AG20443 (cell line): Measurements from ENCODE around the gene B3GNT9.
A peak's percentile ranks its signal among the peaks of the same experiment; 100 is the strongest.

Experiments used
- DNase-seq: peaks from one replicate; pipeline ENCODE4 v3.0.0; 2012; ENCODE audit warnings: low spot score, mixed read lengths

The B3GNT9 gene

GRCh38 chr16:67166598-67167168 lies 15.9 kb upstream of the B3GNT9 start:
- no peak for DNase-seq

DNA sequence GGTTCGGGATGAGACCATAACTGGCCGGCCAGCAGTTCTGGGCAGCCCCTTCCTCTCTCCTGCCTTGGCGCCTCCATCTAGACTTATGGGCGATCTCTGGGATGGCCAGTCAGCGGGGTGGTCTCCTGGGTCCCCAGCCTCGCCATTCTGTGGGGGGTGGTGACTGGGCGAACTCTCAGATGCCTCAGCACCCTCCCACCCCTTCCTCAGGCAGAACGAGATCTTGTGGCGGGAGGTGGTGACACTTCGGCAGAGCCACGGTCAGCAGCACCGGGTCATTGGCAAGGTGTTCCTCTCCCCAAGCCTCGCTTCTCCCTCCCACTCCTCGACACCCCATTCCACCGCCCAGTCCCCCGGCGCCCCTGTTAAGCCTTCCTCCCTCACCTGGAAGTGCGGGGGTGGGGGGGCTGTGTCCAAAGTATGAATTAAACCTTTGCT lies 15.3 kb upstream of the B3GNT9 start:
- no peak for DNase-seq

DNA sequence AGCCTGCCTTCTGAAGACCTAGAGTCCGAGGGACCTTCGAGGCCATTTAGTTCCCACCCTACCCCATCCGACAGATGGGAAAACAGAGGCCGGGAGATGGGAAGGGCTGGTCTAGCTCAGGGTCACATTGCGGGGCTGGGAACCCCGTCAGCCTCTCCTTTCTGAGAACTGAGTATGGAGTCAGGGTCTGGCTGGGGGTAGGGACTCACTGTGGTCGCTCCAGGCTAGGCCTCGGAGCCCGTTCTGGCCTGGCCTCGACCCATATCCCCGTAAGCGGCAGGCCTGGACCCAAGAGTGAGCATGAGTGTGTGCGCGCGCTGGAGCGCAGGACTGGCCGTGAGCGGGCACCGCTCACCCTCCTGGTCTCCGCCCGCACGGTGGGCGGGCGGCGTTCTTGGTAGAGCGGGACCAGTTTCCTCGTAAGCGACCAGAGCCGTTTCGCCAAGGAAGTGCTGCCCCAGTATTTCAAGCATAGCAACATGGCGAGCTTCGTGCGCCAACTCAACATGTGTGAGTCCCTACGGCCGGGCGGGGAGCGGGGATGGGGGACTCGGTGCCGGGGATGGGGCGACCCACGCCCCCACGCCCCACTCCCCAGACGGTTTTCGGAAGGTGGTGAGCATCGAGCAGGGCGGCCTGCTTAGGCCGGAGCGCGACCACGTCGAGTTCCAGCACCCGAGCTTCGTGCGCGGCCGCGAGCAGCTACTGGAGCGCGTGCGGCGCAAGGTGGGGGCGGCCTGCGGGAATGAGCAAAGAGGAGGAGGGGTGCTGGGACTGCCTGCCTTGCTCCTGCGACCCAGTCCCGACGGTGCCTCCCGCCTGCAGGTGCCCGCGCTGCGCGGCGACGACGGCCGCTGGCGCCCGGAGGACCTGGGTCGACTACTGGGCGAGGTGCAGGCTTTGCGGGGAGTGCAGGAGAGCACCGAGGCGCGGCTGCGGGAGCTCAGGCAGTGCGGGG lies 14.6 kb upstream of the B3GNT9 start:
- no peak for DNase-seq

DNA sequence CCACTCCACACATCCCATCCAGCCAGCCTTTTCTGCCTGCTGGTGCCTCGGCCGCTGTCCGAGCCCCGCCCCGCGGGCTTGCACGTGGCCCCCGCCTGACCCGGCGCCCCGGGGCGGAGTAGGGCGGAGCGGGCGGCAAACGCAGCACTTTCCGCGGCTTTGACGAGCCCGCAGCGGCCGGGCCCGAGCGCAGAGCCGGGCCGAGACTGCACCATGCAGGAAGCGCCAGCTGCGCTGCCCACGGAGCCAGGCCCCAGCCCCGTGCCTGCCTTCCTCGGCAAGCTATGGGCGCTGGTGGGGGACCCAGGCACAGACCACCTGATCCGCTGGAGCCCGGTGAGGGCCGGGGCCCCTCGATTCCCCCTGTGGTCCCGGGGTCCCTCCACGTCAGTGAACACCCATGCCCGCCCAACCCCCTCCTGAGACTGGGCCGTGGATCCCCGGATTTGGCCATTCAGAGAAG lies 13.8 kb upstream of the B3GNT9 start, which contains the start of gene HSF4:
HSF4 (plus strand) TSS at position 147 of the 463 bp plus-strand sequence; CDS start at position 214, 67 bp downstream.
- DNase-seq, result peak; percentile 81

- no peak for DNase-seq
Measured at GRCh38 chr16:67163999-67164558, 13.3 kb upstream of the B3GNT9 start.

DNA sequence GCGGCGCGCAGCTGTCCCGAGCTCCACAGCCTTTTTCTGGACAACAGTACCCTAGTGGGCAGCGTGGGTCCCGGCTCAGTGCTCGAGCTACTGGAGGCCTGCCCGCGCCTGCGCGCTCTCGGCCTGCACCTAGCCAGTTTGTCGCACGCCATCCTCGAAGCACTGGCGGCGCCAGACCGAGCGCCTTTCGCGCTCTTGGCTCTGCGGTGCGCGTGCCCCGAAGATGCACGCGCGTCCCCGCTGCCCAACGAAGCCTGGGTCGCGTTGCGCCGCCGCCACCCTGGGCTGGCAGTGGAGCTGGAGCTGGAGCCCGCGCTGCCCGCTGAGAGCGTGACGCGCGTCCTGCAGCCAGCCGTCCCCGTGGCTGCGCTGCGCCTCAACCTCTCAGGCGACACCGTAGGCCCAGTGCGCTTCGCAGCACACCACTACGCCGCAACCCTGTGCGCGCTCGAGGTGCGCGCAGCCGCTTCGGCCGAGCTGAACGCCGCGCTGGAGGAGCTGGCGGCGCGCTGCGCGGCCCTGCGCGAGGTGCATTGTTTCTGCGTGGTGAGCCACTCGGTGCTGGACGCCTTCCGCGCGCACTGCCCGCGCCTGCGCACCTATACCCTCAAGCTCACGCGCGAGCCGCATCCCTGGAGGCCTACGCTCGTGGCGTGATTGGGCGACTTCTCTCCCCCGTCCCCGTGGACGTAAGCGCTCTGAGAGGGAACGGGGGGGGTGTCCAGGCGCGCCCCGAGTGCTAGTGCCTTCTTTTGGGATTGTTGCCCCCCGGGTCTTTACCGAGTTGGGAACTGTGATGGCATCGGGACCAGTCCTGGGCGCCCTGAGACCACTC lies 12.6 kb upstream of the B3GNT9 start:
- no peak for DNase-seq

DNA sequence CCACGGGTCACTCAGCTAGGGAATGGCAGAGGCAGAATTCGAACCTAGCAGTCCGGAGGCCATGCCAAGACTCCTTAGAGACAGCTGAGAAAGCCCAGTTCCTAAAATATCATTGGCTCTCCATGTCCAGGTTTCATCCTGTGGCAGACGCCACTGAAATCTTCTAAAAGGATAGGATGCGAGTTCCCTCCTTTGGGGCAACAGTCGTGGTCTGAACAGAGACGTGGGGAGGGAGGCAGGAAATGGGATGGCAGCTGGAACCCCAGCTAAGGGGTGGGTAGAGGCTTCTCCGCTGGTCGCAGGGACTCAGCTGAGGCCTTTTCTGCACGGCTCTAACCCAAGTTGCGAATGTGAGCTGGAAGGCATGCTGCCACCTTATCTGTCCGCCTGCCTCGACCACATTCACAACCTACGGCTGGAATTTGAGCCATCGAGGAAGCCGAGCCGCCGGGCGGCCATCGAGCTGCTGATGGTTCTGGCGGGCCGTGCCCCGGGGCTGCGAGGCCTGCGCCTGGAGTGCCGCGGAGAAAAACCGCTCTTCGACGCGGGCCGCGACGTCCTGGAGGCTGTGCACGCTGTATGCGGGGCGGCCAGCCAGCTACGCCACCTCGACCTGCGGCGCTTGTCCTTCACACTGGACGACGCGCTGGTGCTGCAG lies 11.8 kb upstream of the B3GNT9 start:
- no peak for DNase-seq

DNA sequence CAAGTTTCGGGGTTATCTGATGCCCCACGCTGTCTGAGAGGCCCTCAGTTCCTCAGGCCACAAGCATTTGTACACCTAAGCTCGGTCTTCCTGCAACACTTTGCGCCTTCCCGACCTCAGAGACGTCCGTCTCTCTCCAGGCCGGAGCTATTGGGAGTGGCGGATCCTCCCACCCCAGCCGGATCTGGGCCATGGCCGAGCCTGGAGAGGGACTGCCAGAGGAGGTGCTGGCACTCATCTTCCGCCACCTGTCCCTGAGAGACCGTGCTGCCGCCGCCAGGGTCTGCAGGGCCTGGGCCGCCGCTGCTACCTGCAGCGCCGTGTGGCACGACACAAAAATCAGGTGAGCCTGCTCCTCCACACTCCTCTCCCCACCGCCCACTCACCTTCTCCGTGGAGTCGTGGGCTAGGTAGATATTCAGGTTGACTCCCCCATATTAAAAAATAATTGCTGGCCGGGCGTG lies 10.8 kb upstream of the B3GNT9 start:
- no peak for DNase-seq

GRCh38 chr16:67158637-67159600 lies 8.1 kb upstream of the B3GNT9 start:
- DNase-seq, result peak; percentile 43

DNA sequence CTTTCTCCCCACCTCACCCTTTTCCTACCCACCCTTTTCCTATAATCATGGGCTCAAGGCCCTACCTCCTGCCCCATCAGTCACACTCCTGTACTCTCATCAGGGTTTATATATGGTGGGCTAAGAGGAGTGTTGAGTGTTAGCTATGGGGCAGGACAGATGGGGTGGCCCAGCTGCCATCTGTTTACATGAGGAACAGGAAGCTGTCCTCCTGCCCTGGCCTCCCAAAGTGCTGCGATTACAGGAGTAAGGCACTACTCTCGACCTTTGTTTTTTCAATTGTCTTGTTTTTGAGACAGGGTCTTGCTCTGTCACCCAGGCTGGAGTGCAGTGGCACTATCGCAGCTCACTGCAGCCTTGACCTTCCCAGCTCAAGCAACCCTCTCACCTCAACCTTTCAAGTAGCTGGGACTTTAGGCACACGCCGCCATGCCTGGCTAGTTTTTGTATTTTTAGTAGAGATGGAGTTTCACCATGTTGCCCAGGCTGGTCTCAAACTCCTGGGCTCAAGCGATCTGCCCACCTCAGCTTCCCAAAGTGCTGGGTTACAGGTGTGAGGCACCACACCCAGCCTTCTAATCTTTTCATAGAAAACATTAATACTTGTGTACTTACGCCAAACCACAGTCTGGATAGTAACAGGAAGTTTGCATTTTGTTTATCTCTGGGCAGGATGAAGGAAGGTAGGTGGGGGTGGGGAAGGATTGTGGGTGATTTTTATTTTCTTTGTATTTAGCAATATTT lies 7.3 kb upstream of the B3GNT9 start:
- no peak for DNase-seq

- DNase-seq, result no peak
Measured at GRCh38 chr16:67157106-67157748, 6.4 kb upstream of the B3GNT9 start.

- DNase-seq, result no peak
Measured at GRCh38 chr16:67156143-67156844, 5.5 kb upstream of the B3GNT9 start.

DNA sequence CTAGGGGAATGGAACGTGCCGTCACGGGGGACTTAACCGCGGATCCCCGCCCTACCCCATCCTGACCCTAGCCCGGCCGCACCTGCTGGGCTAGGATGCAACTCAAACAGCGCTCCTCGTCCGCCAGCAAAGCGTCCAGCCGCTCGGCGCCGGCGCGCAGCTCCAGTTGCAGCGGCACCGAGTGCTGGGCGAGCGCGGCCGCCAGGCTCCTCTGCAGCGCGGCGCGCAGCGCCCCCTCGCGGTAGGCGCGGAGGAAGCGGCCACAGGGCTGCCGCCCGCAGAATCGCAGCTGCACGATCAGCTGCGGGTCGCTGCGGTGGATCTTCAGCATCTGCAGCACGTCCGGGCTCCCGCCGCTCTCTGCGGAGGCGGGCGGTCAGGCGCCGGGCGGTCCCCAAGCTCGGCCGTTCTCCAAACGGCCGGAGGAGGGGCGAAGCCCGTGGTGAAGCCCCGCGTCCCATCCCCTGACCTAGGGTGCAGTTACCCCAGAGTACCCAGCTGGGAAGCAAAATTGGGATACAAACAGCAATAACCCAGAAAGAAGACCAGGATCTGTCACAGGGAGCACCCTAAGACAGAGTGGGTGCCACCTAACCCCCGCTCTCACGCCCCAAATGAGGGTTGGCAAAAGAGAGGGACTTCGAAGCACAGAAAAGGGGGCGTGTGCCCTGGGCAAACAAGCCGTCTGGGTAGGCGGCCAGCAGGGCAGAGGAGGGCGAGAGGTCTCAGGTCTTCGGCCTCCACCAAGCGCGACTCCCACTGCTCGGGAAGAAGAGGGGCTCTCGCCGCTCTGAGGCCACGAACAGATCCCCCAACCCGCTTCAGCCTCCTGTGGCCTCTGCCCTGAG lies 4.7 kb upstream of the B3GNT9 start:
- peak; percentile 94 for DNase-seq

DNA sequence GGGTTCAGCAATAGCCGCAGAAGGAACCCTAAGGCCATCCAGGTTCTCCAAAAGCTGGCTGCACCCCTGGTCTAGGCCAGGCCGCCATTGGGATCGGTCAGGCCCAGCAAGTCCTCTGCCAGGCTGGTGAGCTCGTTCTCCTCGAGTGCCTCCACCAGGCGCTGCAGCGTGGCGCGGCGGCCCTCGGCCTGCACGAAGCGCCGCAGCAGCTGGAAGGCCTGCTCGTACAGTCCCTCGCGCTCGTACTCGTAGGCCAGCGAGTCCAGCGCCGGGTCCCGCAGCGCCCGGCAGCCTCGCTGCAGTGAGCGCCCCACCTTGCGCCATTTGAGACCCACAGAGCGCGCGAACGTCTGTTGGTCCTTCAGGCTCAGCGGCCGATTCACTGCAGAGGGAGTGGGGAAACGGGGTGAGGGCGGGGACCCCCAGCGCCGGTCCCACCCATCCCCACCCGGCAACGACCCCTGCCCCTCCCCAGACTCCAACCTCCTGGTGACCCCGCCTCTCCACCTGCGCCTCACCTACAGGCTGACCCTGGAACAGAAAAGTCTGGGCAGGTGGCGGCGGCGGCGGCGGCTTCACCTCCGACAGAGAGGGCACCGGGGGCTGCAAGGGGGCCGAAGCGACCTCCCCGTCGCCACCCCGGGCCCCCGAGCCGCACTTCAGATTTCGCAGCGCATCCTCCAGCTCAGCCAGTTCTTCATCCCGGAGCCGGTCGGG lies 3.9 kb upstream of the B3GNT9 start:
- DNase-seq, result no peak

DNA sequence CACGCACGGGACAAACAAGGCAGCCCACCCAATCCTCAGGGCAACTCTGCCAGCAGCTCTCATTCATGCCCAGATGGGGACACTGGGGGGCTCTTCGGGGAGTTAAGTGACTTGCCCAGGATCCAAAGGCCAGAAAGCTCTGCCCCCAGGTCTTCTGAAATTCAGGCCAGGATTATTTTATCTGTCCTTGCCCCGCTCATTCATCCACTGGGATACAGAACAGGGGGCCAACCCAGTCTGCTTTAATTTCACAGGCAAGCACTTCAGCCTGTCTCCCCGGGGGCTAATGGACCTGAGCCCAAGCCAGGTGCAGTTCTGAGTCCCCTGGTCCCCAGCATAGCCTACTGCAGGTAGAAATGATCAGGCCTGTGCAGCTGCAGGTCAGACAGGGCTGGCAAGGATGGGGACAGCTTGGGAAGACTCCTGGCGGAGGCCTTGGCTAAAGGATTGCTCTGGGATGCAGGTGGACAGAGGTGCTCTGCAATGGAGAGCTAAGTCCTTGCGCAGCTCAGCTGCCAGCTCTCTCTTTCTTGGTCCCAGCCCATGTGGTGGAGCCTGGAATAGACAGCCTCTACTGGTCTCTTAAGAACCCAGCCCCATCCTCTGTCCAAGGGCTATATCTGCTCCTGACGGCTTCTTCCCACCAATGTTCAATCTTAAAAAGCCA lies 766 bp upstream of the B3GNT9 start:
- no peak for DNase-seq
